Kidney (tissue), 14 donors: Measurements from ENCODE around the gene SLC38A8. TPM values are rescaled to one million over a fixed set of nuclear protein-coding genes. Genes with fewer than 3 reads are reported as not detected.
A peak's percentile ranks its signal among the peaks of the same experiment; 100 is the strongest.

Source experiments
- DNase-seq, 5 donors: peaks; one replicate each; pipeline ENCODE4 v3.0.0-alpha.2; 2013 to 2020
- FAIRE-seq: peaks from 2 replicates; lab custom pipeline; 2012; peaks lifted over from hg19 to GRCh38; lab: Jason Lieb, UNC
- H3K27ac ChIP-seq, 2 donors: one replicate each; pipeline ENCODE4 v1.7.0; 2013; ENCODE audit warnings: low read depth in 2 of 2, low read length in 2 of 2, inconsistent platforms in 1 of 2
- H3K27me3 ChIP-seq: one replicate; pipeline ENCODE4 v1.7.1; 2013; ENCODE audit warnings: low read length, inconsistent platforms; ENCODE audit not compliant: control insufficient read depth, insufficient read depth
- H3K36me3 ChIP-seq, 3 donors: one replicate each; pipeline versions ENCODE4 v1.7.0 to v1.7.1; 2013; ENCODE audit warnings: low read length in 3 of 3, control low read depth in 1 of 3, inconsistent platforms in 1 of 3; ENCODE audit not compliant: insufficient read depth in 3 of 3, control insufficient read depth in 2 of 3
- H3K4me1 ChIP-seq, 3 donors: one replicate each; pipeline versions ENCODE4 v1.7.0 to v1.7.1; 2013; ENCODE audit warnings: low read length in 3 of 3, inconsistent platforms in 1 of 3, low read depth in 1 of 3; ENCODE audit not compliant: control insufficient read depth in 2 of 3, insufficient read depth in 2 of 3
- H3K4me3 ChIP-seq, 3 donors: one replicate each; pipeline versions ENCODE4 v1.7.0 to v1.8.1; 2013; ENCODE audit warnings: low read length in 3 of 3, control low read depth in 1 of 3, inconsistent platforms in 1 of 3
- H3K9ac ChIP-seq, 3 donors: one replicate each; pipeline versions ENCODE4 v1.7.0 to v1.7.1; 2013; ENCODE audit warnings: low read length in 3 of 3, control low read depth in 1 of 3, inconsistent platforms in 1 of 3
- H3K9me3 ChIP-seq, 3 donors: one replicate each; pipeline versions ENCODE4 v1.7.0 to v1.7.1; 2013; ENCODE audit warnings: low read length in 3 of 3, control low read depth in 1 of 3, inconsistent platforms in 1 of 3; ENCODE audit not compliant: control insufficient read depth in 2 of 3, insufficient read depth in 1 of 3
- intact Hi-C: fragments of 100-400 bp; cut with DNase I; formaldehyde crosslinking; loops from one replicate; pipeline ENCODE4 v1.11.1; 2022
- polyA plus RNA-seq: library from polyadenylated mRNA; stranded (reverse); fragments of 350-450 nt; fragmentation: Illumina TruSeq; extraction: RNeasy Lipid Tissue Mini Kit (QIAGEN cat#74804); gene quantifications from one replicate; pipeline ENCODE4 v1.2.3, GENCODE V29; 2014; ENCODE audit warnings: low read depth, low replicate concordance; ENCODE audit not compliant: insufficient read depth
- total RNA-seq: library from RNA; stranded (reverse); fragmentation: NEBNext Ultra II Directional; extraction: Animal tissue kit (Norgen Biotek cat#: 25700); gene quantifications from one replicate; pipeline ENCODE4 v1.2.1, GENCODE V29; 2021
- TF ChIP-seq, protein P1 (sequence below): IDR thresholded peaks from 3 replicates; pipeline ENCODE4 v1.5.1; 2012; ENCODE audit warnings: mild to moderate bottlenecking, moderate library complexity, borderline replicate concordance; ENCODE audit not compliant: insufficient read depth; ENCODE audit errors: extremely low read depth
- donor health status: control.
- donor health status: control.
- donor health status: control.
- donor health status: control.
- donor health status: control.
- donor health status: DM: yes; HTN: yes; CAD: no.
- donor health status: Normal renal cell carcinoma (clear cell type).

Gene SLC38A8
- total and polyA plus RNA-seq, 2 donors from 2014 or later: 0.30 TPM; not detected in 1

DNA sequence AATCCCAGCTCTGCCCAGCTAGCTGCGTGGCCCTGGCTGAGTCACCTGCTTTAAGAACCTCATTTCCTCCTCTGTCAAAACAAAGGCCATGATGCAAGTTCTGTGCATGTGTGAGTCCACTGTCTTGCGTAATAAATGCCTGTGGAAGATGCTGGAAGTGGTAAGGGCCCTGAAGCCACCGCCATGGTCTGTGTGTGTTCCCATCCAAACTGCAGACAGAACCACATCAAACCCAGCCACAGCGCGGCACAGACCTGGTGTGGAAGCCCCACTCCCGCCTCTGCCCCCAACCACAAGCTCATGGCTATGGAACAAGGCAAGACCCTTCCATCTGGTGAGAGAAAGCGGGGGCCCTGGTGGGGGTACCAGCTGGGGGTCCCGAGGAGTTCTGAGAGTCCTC lies 48.5 kb downstream of the SLC38A8 start:
- intact Hi-C loops: no loop called here
- peak overlapping the region in 1 of 3 donors; percentile 47 for H3K4me3 ChIP-seq
- DNase-seq (no peak), FAIRE-seq (no peak)
- peak overlapping the region in 1 of 2 donors; percentile 61 for H3K27ac ChIP-seq
- no peaks in the 10 kb centered on the region for H3K36me3 ChIP-seq
- no peak overlapping the region for H3K9ac ChIP-seq
- no peaks in the 10 kb centered on the region for H3K27me3 ChIP-seq
- H3K4me1 ChIP-seq: peaks cover 0 to 10% (median 4%) of the 10 kb centered on the region in 3 donors
- TF ChIP-seq, protein P1, sequence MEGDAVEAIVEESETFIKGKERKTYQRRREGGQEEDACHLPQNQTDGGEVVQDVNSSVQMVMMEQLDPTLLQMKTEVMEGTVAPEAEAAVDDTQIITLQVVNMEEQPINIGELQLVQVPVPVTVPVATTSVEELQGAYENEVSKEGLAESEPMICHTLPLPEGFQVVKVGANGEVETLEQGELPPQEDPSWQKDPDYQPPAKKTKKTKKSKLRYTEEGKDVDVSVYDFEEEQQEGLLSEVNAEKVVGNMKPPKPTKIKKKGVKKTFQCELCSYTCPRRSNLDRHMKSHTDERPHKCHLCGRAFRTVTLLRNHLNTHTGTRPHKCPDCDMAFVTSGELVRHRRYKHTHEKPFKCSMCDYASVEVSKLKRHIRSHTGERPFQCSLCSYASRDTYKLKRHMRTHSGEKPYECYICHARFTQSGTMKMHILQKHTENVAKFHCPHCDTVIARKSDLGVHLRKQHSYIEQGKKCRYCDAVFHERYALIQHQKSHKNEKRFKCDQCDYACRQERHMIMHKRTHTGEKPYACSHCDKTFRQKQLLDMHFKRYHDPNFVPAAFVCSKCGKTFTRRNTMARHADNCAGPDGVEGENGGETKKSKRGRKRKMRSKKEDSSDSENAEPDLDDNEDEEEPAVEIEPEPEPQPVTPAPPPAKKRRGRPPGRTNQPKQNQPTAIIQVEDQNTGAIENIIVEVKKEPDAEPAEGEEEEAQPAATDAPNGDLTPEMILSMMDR: no peak
- no peaks in the 10 kb centered on the region for H3K9me3 ChIP-seq

- intact Hi-C loops: no loop called here
- FAIRE-seq (no peak), DNase-seq (peak in 1 of 5 donors; percentile 49)
- Histone ChIP-seq H3K9me3 (no peaks in the 10 kb centered on the region), H3K4me1 (peaks cover 0 to 11% (median 4%) of the 10 kb centered on the region in 3 donors), H3K27ac (peak overlapping the region; percentile 74 to 89), H3K9ac (peak overlapping the region in 1 of 3 donors; percentile 67), H3K36me3 (no peaks in the 10 kb centered on the region), H3K4me3 (peak overlapping the region in 1 of 3 donors; percentile 47), H3K27me3 (no peaks in the 10 kb centered on the region)
- TF ChIP-seq, protein P1: no peak
Observed at GRCh38 chr16:83992624-83993023, 50.0 kb downstream of the SLC38A8 start.

GRCh38 chr16:83990492-83990891 lies 52.1 kb downstream of the SLC38A8 start:
- TF ChIP-seq, protein P1: no peak
- no peaks in the 10 kb centered on the region for H3K9me3 ChIP-seq
- no peak overlapping the region for H3K4me3 ChIP-seq
- DNase-seq (no peak), FAIRE-seq (no peak)
- no peaks in the 10 kb centered on the region for H3K36me3 ChIP-seq
- no peak overlapping the region for H3K27ac ChIP-seq
- H3K27me3 ChIP-seq: no peaks in the 10 kb centered on the region
- H3K9ac ChIP-seq: no peak overlapping the region
- H3K4me1 ChIP-seq: peaks cover 0 to 11% (median 4%) of the 10 kb centered on the region in 3 donors
- intact Hi-C loops: no loop called here

- DNase-seq: peak in 3 of 5 donors; percentile 29 to 46 (median 43)
- no peak overlapping the region for H3K9ac ChIP-seq
- intact Hi-C loops: no loop called here
- FAIRE-seq: no peak
- no peak overlapping the region for H3K27ac ChIP-seq
- H3K4me1 ChIP-seq: peaks cover 0 to 8% (median 4%) of the 10 kb centered on the region in 3 donors
- H3K27me3 ChIP-seq: no peaks in the 10 kb centered on the region
- no peaks in the 10 kb centered on the region for H3K9me3 ChIP-seq
- TF ChIP-seq, protein P1: no peak
- H3K36me3 ChIP-seq: no peaks in the 10 kb centered on the region
- no peak overlapping the region for H3K4me3 ChIP-seq
Observed at GRCh38 chr16:83989300-83989699, 53.3 kb downstream of the SLC38A8 start.
